Measurements from ENCODE around the gene DCAF12.
"Not testable (repeated sequence)": the region's sequence is repeated elsewhere in the genome, so short reads cannot be mapped to it uniquely, and the experiment has no call there.

DNA sequence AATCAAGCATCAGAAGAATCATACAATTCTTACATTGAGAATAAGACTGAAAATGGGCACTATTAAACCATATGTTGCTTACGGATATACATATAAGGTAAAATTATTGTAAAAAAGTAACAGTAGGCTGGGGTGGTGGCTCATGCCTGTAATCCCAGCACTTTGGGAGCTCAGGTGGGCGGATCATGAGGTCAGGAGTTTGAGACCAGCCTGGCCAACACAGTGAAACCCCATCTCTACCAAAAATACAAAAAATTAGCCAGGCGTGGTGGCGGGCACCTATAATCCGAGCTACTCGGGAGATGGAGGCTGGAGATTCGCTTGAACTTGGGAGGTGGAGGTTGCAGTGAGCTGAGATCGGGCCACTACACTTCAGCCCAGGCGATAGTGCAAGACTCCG lies 84.4 kb downstream of the DCAF12 start:
- not testable (repeated sequence) for TF ChIP-seq POLR2AphosphoS5 (IDR thresholded peaks at IDR 0.05; ENCODE audit: low read depth, low read length); POLR2A (IDR thresholded peaks at IDR 0.05; ENCODE audit: low read depth, low read length); TAF1 (IDR thresholded peaks at IDR 0.05; ENCODE audit: borderline replicate concordance, low read depth, low read length)
